HTERT RPE-1 (cell line): Measurements from ENCODE around the gene CTSF.
"Not testable (repeated sequence)": the region's sequence is repeated elsewhere in the genome, so short reads cannot be mapped to it uniquely, and the experiment has no call there.

Experiments used
- in situ Hi-C: fragments of 300-500 bp; cut with MboI; formaldehyde crosslinking; loops from 4 replicates; pipeline ENCODE4 v1.14.3; 2020; ENCODE audit warnings: low sequenced_read_pairs

The CTSF gene

DNA sequence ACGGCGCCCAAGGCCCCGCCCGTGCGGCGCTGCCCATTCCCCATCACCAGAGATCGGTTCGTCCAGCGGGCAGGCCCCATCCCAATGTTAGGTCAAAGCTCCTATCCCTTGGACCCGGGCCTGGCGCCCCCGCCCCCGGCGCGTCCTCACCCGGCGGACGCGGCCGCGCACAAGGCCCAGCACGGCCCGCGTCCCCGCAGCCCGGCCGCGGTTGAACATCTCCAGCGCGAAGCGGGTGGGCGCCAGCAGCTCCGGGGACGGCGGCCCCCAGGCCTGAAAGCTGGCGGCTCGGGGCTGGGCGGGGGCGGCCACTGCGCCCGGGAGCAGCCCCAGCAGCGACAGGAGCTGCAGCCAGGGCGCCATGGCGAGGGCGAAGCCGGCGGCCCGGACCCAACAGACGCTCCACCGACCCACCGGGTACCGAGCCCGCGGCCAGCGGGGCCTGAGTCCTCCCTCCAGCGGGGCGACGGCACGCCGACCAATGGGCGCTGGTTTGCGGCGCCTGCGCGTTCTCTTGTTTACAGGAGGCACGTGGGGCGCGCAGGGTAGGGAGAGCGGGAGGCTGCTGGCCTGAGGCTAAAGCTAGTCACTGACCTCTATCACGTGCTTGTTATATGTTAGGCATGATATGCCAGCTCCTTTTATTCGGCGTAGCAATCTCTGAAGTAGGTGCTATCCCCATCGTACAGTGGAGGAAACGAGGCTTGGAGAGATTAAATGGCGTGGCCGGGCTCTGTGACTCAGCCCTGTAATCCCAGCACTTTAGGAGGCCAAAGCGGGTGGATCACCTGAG, at the start of gene CTSF:
Gene CTSF (minus strand): TSS at position 483 of the 793 bp plus-strand sequence. CDS start 120 bp downstream, at position 363.
- in situ Hi-C loops: no loop called here

GRCh38 chr11:66617155-66617834, 48.9 kb upstream of the CTSF start:
- in situ Hi-C loops: no loop called here

DNA sequence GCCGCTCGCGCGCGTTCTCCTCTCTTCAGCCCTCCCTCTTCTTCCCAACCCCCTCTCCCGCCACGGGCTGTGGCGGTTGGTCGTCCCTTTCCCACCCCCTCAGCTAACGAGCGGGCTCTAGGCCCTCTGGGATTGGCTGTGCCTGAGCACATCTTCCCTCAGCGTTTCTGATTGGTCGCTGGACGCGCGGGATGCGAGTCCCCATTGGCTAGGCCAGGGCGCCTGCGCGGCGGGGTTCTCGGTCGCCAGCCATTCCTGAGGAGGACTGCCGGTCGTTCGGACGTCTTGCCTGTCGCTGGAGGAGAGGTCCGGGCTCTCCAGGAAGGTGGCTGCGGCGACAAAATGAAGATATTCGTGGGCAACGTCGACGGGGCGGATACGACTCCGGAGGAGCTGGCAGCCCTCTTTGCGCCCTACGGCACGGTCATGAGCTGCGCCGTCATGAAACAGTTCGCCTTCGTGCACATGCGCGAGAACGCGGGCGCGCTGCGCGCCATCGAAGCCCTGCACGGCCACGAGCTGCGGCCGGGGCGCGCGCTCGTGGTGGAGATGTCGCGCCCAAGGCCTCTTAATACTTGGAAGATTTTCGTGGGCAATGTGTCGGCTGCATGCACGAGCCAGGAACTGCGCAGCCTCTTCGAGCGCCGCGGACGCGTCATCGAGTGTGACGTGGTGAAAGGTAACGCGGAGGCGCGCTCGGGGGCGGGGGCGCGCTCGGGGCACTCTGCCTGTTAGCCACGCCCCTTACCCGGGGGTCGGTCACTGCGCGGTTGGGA, 48.2 kb upstream of the CTSF start, which contains the start of gene RBM14:
Gene RBM14 (plus strand): TSS at position 252 of the 776 bp plus-strand sequence. CDS start 91 bp downstream, at position 343.
- in situ Hi-C loops: no loop called here

GRCh38 chr11:66614073-66614472, 45.7 kb upstream of the CTSF start:
- in situ Hi-C loops: no loop called here

GRCh38 chr11:66612458-66612857, 44.1 kb upstream of the CTSF start:
- in situ Hi-C loops: no loop called here

DNA sequence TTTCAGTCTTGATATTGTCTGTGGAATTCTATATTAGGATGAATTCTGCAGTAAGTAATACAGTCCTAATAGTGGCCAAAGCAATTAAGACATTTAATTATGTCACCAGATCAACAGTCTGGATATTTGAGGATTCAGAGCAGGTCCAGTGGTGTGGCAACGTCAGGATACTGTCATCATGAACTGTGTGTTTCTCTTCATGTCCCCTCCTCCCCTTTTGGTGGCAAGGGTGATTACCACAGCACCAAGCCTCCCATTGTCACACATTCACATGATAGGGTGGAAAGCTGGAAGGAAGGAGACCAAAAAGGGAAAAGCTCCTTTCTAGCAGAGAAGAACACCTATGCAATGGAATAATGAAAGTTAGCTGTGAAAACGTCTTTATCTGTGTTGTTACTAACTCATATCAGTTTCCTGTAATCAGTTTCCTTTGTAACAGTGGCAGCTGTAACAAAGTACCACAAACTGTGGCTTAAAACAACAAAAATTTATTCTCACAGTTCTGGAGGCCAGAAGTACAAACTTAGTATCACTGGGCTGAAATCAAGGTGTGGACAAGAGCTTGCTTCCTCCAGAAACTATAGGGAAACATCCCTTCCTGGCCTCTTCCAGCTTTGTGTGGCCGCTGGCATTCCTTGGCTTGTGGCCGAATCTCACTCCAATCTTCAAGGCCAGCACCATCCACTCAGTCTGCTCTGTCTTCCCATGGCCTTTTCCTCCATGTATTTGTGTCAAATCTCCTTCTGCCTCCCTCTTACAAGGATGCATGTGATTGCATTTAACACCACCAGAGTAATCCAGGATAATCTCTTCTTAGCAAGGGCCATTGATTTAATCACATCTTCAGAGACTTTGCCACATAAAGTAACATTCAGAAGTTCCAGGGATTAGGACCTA, 41.6 kb upstream of the CTSF start:
- in situ Hi-C loops: no loop called here

GRCh38 chr11:66607126-66607834, 38.9 kb upstream of the CTSF start:
- in situ Hi-C loops: no loop called here

- in situ Hi-C loops: not testable (repeated sequence)
Measured at GRCh38 chr11:66606608-66607007, 38.2 kb upstream of the CTSF start.

- in situ Hi-C loops: no loop called here
Measured at GRCh38 chr11:66604155-66604554, 35.7 kb upstream of the CTSF start.

- in situ Hi-C loops: no loop called here
Measured at GRCh38 chr11:66603072-66603471, 34.7 kb upstream of the CTSF start.

- in situ Hi-C loops: no loop called here
Measured at GRCh38 chr11:66600631-66601233, 32.3 kb upstream of the CTSF start.

DNA sequence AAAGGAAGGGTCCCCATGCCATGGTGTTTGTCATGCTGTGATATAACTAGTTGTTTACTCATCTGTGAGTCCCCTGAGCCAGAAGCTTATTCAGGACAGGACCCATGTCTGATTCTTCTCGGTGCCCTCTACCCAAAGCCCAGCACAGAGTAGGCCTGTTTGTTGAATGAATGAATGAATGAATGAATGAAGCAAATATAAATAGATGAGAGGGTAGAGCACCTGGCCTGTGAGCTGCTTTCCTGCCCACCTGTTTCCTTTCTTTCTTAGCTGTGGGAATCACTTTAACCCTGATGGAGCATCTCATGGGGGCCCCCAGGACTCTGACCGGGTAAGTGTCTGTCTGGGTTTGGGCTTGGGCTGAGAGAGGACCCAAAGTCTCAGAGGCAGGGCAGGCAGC, 31.8 kb upstream of the CTSF start:
- in situ Hi-C loops: no loop called here

- in situ Hi-C loops: no loop called here
Measured at GRCh38 chr11:66598993-66599392, 30.6 kb upstream of the CTSF start.

DNA sequence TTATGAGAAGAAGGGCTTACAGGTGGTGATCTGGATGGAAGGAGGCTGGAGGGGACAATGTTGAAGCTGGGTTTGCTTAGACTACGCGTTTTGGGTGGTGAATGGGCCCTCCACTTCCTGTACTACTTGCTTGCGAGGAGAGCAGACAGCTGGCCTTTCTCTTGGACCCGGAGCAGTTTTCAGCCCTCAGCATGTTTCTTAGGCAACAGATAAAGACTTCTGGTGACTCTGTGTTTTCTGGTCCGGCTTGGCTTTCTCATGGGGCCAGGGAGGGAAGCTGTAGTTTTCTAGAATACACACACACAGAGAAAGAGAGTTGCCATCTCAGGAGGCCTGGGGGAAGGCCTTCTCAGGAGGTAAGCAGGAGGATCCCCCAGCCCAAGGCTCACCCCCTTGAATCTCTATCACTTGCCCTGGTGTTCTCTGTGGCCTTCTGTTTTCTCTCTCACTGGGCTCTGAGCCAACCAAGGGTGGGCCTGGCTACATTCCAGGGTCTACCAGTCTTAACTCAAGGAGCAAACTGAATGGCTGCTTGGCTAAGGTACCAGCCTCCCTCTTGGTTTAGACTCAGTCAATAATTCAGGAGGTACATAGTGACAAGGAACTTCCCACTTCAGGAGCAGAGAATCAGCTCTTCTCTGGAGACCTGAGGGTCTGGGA, 27.0 kb upstream of the CTSF start:
- in situ Hi-C loops: no loop called here

GRCh38 chr11:66593650-66594049, 25.2 kb upstream of the CTSF start:
- in situ Hi-C loops: no loop called here

- in situ Hi-C loops: no loop called here
Measured at GRCh38 chr11:66593303-66593635, 24.9 kb upstream of the CTSF start.

DNA sequence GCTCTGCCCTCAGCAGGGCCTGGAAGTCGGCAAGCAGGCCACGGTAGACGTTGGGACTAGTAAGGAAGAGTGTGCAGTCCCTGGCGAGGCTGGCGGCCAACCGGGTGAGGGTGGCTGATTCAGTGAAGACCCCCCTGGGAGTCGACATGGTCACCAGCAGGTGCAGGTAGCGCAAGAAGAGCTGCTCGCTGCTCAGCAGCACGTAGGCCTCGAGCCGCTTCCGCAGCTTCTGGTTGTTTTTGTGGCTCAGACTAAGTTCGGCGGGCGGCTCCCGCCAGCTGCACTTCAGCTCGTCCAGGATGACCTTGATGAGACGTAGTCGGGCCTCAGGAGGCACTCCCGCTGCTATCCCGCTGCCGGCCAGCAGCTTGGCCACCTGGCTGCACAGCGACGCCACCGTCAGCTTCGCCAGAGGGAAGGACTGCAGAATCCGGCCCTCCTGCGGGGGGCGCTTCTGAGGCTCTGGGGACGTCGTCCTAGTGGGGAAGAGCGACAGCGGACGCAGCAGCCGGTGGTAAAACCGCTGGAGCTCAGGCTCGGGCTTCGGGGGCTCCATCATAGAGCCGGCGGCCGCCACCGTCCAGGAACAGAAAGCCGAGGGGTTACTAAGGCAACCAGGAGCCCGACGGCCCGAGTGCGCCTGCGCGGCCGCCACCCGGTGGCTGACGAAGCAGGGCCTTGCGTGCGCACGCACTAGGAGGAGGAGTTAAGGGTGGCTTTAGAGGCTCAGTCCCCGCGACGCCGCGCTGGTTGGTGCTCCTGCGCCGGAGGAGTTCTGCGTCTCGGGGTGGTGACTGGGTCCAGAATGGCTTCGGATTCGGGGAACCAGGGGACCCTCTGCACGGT, 24.3 kb upstream of the CTSF start, which contains the start of the genes CCDC87 and CCS:
Gene CCDC87 (minus strand): TSS at position 607 of the 846 bp plus-strand sequence. CDS start 48 bp downstream, at position 559.
Gene CCS (plus strand): TSS at position 729 of the 846 bp plus-strand sequence. CDS start 77 bp downstream, at position 806.
- in situ Hi-C loops: no loop called here

GRCh38 chr11:66591175-66591574, 22.8 kb upstream of the CTSF start:
- in situ Hi-C loops: no loop called here
